ENCODE data around the gene TNFSF18.
A peak's percentile ranks its signal among the peaks of the same experiment; 100 is the strongest.

Gene TNFSF18

DNA sequence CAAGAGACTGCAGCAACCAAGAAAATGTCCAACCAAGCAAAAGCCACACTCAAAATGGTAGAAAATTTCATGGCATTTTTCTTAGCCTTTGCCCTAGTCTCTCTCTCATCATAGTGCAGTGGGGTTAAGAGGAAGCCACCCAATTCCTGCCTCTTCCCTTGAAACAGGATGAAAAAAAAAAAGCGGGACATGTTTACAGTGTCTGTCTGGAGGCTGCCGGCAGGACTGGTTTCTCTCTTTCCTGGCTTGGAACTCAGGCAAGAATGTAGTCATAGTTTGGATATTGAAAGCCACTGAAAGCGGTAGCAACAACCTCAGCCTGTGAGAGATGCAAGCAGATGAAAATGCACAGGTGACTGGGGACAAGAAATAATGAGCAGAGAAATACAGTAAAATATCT is 13.3 kb upstream of the TNFSF18 start:
- DNase-seq (ENCODE audit: low spot score) (no peak), ATAC-seq (ENCODE audit: low read depth) (no peak)
- TF ChIP-seq, protein P1, sequence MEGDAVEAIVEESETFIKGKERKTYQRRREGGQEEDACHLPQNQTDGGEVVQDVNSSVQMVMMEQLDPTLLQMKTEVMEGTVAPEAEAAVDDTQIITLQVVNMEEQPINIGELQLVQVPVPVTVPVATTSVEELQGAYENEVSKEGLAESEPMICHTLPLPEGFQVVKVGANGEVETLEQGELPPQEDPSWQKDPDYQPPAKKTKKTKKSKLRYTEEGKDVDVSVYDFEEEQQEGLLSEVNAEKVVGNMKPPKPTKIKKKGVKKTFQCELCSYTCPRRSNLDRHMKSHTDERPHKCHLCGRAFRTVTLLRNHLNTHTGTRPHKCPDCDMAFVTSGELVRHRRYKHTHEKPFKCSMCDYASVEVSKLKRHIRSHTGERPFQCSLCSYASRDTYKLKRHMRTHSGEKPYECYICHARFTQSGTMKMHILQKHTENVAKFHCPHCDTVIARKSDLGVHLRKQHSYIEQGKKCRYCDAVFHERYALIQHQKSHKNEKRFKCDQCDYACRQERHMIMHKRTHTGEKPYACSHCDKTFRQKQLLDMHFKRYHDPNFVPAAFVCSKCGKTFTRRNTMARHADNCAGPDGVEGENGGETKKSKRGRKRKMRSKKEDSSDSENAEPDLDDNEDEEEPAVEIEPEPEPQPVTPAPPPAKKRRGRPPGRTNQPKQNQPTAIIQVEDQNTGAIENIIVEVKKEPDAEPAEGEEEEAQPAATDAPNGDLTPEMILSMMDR (IDR thresholded peaks at IDR 0.05; ENCODE audit: poor library complexity, severe bottlenecking) = no peak
- Histone ChIP-seq H3K4me3 (ENCODE audit: severe bottlenecking) (no peak overlapping the region), H3K4me1 (ENCODE audit: insufficient read depth, poor library complexity, severe bottlenecking) (peaks cover 15% of the 10 kb centered on the region), H3K9me3 (ENCODE audit: severe bottlenecking) (no peaks in the 10 kb centered on the region), H3K27me3 (ENCODE audit: insufficient read depth, poor library complexity, severe bottlenecking) (no peaks in the 10 kb centered on the region), H3K36me3 (ENCODE audit: low read depth) (no peaks in the 10 kb centered on the region), H3K27ac (ENCODE audit: poor library complexity, severe bottlenecking) (no peak overlapping the region)

GRCh38 chr1:173063171-173063570 is 12.4 kb upstream of the TNFSF18 start:
- no peaks in the 10 kb centered on the region for H3K36me3 ChIP-seq (ENCODE audit: low read depth)
- no peak for DNase-seq (ENCODE audit: low spot score)
- H3K4me3 ChIP-seq (ENCODE audit: severe bottlenecking) = no peak overlapping the region
- no peak for ATAC-seq (ENCODE audit: low read depth)
- H3K9me3 ChIP-seq (ENCODE audit: severe bottlenecking) = no peaks in the 10 kb centered on the region
- peaks cover 15% of the 10 kb centered on the region for H3K4me1 ChIP-seq (ENCODE audit: insufficient read depth, poor library complexity, severe bottlenecking)
- no peaks in the 10 kb centered on the region for H3K27me3 ChIP-seq (ENCODE audit: insufficient read depth, poor library complexity, severe bottlenecking)
- TF ChIP-seq, protein P1 (IDR thresholded peaks at IDR 0.05; ENCODE audit: poor library complexity, severe bottlenecking) = no peak
- H3K27ac ChIP-seq (ENCODE audit: poor library complexity, severe bottlenecking) = no peak overlapping the region

GRCh38 chr1:173062150-173062938 is 11.6 kb upstream of the TNFSF18 start:
- Histone ChIP-seq H3K4me3 (ENCODE audit: severe bottlenecking) (no peak overlapping the region), H3K27ac (ENCODE audit: poor library complexity, severe bottlenecking) (peak overlapping the region; percentile 22), H3K36me3 (ENCODE audit: low read depth) (no peaks in the 10 kb centered on the region), H3K4me1 (ENCODE audit: insufficient read depth, poor library complexity, severe bottlenecking) (peaks cover 15% of the 10 kb centered on the region), H3K9me3 (ENCODE audit: severe bottlenecking) (no peaks in the 10 kb centered on the region), H3K27me3 (ENCODE audit: insufficient read depth, poor library complexity, severe bottlenecking) (no peaks in the 10 kb centered on the region)
- DNase-seq (ENCODE audit: low spot score) (peak; percentile 62), ATAC-seq (ENCODE audit: low read depth) (peak; percentile 100)
- TF ChIP-seq, protein P1 (IDR thresholded peaks at IDR 0.05; ENCODE audit: poor library complexity, severe bottlenecking) = no peak

DNA sequence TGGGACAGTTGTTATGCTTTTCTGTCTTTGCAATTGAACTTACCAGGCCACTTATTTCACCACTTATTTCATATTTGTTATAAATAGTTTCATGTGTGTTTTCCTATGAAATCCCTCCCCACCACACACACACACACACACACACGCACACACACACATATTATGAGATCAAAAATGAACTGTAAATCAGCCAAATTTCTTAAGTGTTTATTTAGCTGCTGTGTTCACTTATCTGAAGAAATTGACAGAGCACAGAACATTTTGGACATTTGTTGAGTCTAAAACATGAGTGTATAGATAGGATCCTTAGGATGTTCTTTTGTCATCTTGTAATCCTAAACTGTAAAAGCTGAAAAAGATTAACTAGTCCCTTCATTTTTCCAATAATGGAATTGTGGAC is 7.8 kb upstream of the TNFSF18 start:
- H3K4me3 ChIP-seq (ENCODE audit: severe bottlenecking) = no peak overlapping the region
- TF ChIP-seq, protein P1 (IDR thresholded peaks at IDR 0.05; ENCODE audit: poor library complexity, severe bottlenecking) = no peak
- H3K27me3 ChIP-seq (ENCODE audit: insufficient read depth, poor library complexity, severe bottlenecking) = no peaks in the 10 kb centered on the region
- H3K36me3 ChIP-seq (ENCODE audit: low read depth) = no peaks in the 10 kb centered on the region
- ATAC-seq (ENCODE audit: low read depth) (no peak), DNase-seq (ENCODE audit: low spot score) (no peak)
- H3K27ac ChIP-seq (ENCODE audit: poor library complexity, severe bottlenecking) = no peak overlapping the region
- peaks cover 30% of the 10 kb centered on the region for H3K4me1 ChIP-seq (ENCODE audit: insufficient read depth, poor library complexity, severe bottlenecking)
- no peaks in the 10 kb centered on the region for H3K9me3 ChIP-seq (ENCODE audit: severe bottlenecking)

GRCh38 chr1:173057984-173058383 is 7.2 kb upstream of the TNFSF18 start:
- Histone ChIP-seq H3K4me3 (ENCODE audit: severe bottlenecking) (no peak overlapping the region), H3K36me3 (ENCODE audit: low read depth) (no peaks in the 10 kb centered on the region), H3K27me3 (ENCODE audit: insufficient read depth, poor library complexity, severe bottlenecking) (no peaks in the 10 kb centered on the region), H3K4me1 (ENCODE audit: insufficient read depth, poor library complexity, severe bottlenecking) (peaks cover 33% of the 10 kb centered on the region), H3K27ac (ENCODE audit: poor library complexity, severe bottlenecking) (no peak overlapping the region), H3K9me3 (ENCODE audit: severe bottlenecking) (no peaks in the 10 kb centered on the region)
- DNase-seq (ENCODE audit: low spot score) (no peak), ATAC-seq (ENCODE audit: low read depth) (no peak)
- TF ChIP-seq, protein P1 (IDR thresholded peaks at IDR 0.05; ENCODE audit: poor library complexity, severe bottlenecking) = no peak
